ENCODE data around the gene AGTPBP1.

AGTPBP1 gene

GRCh38 chr9:85534340-85534739 is 207.4 kb downstream of the AGTPBP1 start:
- no peak for DNase-seq (ENCODE audit: low read depth, low spot score)
- no peak overlapping the region for H3K4me3 ChIP-seq (ENCODE audit: low read depth, low read length)
- no peak for TF ChIP-seq CTCF (IDR thresholded peaks at IDR 0.05; ENCODE audit: low read depth, low read length)
- in situ Hi-C loops (cut with HindIII; ENCODE audit: low sequenced_read_pairs): no loop called here

DNA sequence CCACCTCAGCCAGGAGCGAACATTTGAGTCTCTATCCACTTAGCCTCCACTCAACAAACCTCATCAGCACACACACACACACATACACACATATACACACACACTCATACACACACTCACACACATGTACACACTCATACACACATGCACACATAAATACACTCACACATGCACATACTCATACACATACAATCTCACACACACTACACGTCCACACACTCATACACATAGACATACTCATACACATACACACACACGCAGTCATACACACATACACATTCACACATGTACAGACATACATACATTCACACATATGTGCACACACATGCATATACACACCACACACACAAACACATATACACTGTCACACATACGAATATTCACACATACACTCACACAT is 208.2 kb downstream of the AGTPBP1 start:
- in situ Hi-C loops (cut with HindIII; ENCODE audit: low sequenced_read_pairs): no loop called here
- no peak for DNase-seq (ENCODE audit: low read depth, low spot score)
- TF ChIP-seq CTCF (IDR thresholded peaks at IDR 0.05; ENCODE audit: low read depth, low read length): no peak
- H3K4me3 ChIP-seq (ENCODE audit: low read depth, low read length): no peak overlapping the region

DNA sequence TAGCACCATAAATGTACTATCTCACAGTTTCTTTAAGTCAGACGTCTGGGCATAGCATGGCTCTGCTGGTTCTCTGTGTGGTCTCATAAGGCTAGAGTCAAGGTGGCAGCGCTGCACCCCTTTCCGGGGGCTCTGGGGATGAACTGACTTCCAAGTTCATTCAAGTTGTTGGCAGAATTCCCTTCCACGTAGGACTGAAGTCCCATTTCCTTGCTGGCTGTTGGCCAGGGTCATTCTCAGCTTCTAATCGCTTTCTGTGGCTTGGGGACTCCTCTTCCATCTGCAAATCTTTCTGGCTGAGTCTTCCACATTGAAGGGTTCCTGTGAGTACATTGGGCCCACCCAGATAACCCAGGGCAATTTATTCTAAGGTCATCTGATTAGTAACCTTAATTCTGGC is 211.0 kb downstream of the AGTPBP1 start:
- H3K4me3 ChIP-seq (ENCODE audit: low read depth, low read length): no peak overlapping the region
- TF ChIP-seq CTCF (IDR thresholded peaks at IDR 0.05; ENCODE audit: low read depth, low read length): no peak
- in situ Hi-C loops (cut with HindIII; ENCODE audit: low sequenced_read_pairs): no loop called here
- no peak for DNase-seq (ENCODE audit: low read depth, low spot score)

- DNase-seq (ENCODE audit: low read depth, low spot score): no peak
- no peak for TF ChIP-seq CTCF (IDR thresholded peaks at IDR 0.05; ENCODE audit: low read depth, low read length)
- in situ Hi-C loops (cut with HindIII; ENCODE audit: low sequenced_read_pairs): no loop called here
- no peak overlapping the region for H3K4me3 ChIP-seq (ENCODE audit: low read depth, low read length)
Measured at GRCh38 chr9:85528607-85529006, 213.1 kb downstream of the AGTPBP1 start.

GRCh38 chr9:85528142-85528541 is 213.6 kb downstream of the AGTPBP1 start:
- no peak overlapping the region for H3K4me3 ChIP-seq (ENCODE audit: low read depth, low read length)
- DNase-seq (ENCODE audit: low read depth, low spot score): no peak
- in situ Hi-C loops (cut with HindIII; ENCODE audit: low sequenced_read_pairs): no loop called here
- no peak for TF ChIP-seq CTCF (IDR thresholded peaks at IDR 0.05; ENCODE audit: low read depth, low read length)

- DNase-seq (ENCODE audit: low read depth, low spot score): no peak
- in situ Hi-C loops (cut with HindIII; ENCODE audit: low sequenced_read_pairs): no loop called here
- no peak for TF ChIP-seq CTCF (IDR thresholded peaks at IDR 0.05; ENCODE audit: low read depth, low read length)
- no peak overlapping the region for H3K4me3 ChIP-seq (ENCODE audit: low read depth, low read length)
Measured at GRCh38 chr9:85527331-85528020, 214.3 kb downstream of the AGTPBP1 start.
